CD4-positive, alpha-beta T cell (primary cell): ENCODE measurements around the gene TEAD4. TPM values are rescaled to one million over a fixed set of nuclear protein-coding genes. Genes with fewer than 3 reads are reported as not detected.

Experiments
- ATAC-seq: fragments of 200-7000 bp; cut with Tn5 transposase; one replicate; pipeline ENCODE4 v1.10.0; 2022; ENCODE audit warnings: mild to moderate bottlenecking; ENCODE audit not compliant: poor library complexity
- CTCF ChIA-PET: fragments of 350-600 bp; sonication (Branson Sonifier 250); formaldehyde crosslinking; loops from one replicate; lab custom pipeline; 2021; ENCODE audit warnings: antibody characterized with exemption, inconsistent platforms; lab: Charles Lee
- POLR2A ChIA-PET: fragments of 350-600 bp; sonication (Branson Sonifier 250); formaldehyde crosslinking; loops from one replicate; lab custom pipeline; 2021; ENCODE audit warnings: antibody characterized with exemption, inconsistent platforms; lab: Charles Lee
- DNase-seq, 14 experiments: peaks; one replicate each; pipeline ENCODE4 v3.0.0-alpha.2; 2013 to 2020; ENCODE audit warnings: mixed read lengths in 2 of 14
- H3K27ac ChIP-seq, 2 donors: one replicate each; pipeline versions ENCODE4 v1.5.1 to v1.7.0; 2013; ENCODE audit warnings: low read length in 2 of 2, low read depth in 1 of 2, mild to moderate bottlenecking in 1 of 2
- H3K27me3 ChIP-seq, 2 experiments: 1 replicate in 1 of 2; 2 replicates in 1 of 2; pipeline versions ENCODE4 v1.6.1 to v1.7.0; 2013; ENCODE audit warnings: low read length in 2 of 2, control low read depth in 1 of 2, mild to moderate bottlenecking in 1 of 2, moderate library complexity in 1 of 2; ENCODE audit not compliant: insufficient read depth in 2 of 2, control insufficient read depth in 1 of 2
- H3K36me3 ChIP-seq: one replicate; pipeline ENCODE4 v1.6.1; 2013; ENCODE audit warnings: low read length, control low read depth; ENCODE audit not compliant: insufficient read depth
- H3K4me1 ChIP-seq: one replicate; pipeline ENCODE4 v1.6.1; 2013; ENCODE audit warnings: low read length, control low read depth; ENCODE audit not compliant: insufficient read depth
- H3K4me3 ChIP-seq: one replicate; pipeline ENCODE4 v1.5.1; 2013; ENCODE audit warnings: mild to moderate bottlenecking, low read length, moderate library complexity
- H3K9me3 ChIP-seq, 2 experiments: 1 replicate in 1 of 2; 2 replicates in 1 of 2; pipeline versions ENCODE4 v1.6.1 to v1.7.0; 2013; ENCODE audit warnings: low read length in 2 of 2, mild to moderate bottlenecking in 2 of 2, control low read depth in 1 of 2, moderate library complexity in 1 of 2; ENCODE audit not compliant: control insufficient read depth in 1 of 2, insufficient read depth in 1 of 2
- H3K27ac Mint-ChIP-seq: one replicate; pipeline ENCODE4 v1.8.0; 2020; ENCODE audit warnings: mixed read lengths
- H3K27me3 Mint-ChIP-seq: one replicate; pipeline ENCODE4 v1.8.0; 2021; ENCODE audit warnings: mixed read lengths
- H3K36me3 Mint-ChIP-seq: one replicate; pipeline ENCODE4 v1.8.0; 2021; ENCODE audit warnings: low read depth, mixed read lengths
- H3K4me1 Mint-ChIP-seq: one replicate; pipeline ENCODE4 v1.8.0; 2021; ENCODE audit warnings: low read depth, mixed read lengths
- H3K4me3 Mint-ChIP-seq: one replicate; pipeline ENCODE4 v1.8.0; 2020; ENCODE audit warnings: mild to moderate bottlenecking, mixed read lengths
- H3K9me3 Mint-ChIP-seq: one replicate; pipeline ENCODE4 v1.8.0; 2020; ENCODE audit warnings: mixed read lengths
- CTCF ChIP-seq: fragments of 200-600 bp; IDR thresholded peaks from one replicate; pipeline ENCODE4 v1.8.0; 2022; ENCODE audit warnings: antibody characterized with exemption, mild to moderate bottlenecking
- intact Hi-C, 2 experiments: fragments of 100-400 bp; cut with DNase I in 1 of 2; cut with micrococcal nuclease in 1 of 2; formaldehyde crosslinking; loops; one replicate each; pipeline versions ENCODE4 v1.15.1 to v1.9.0; 2023 to 2025; cut with DNase I, micrococcal nuclease
- total RNA-seq, 174 experiments: library from RNA in 2 of 174; stranded (reverse) in 2 of 174; gene quantifications; one replicate each; pipeline ENCODE4 v1.2.3 and lab custom pipeline; 2021 to 2026

The TEAD4 gene
- total RNA-seq, 2 experiments from 2014 or later, result not detected

GRCh38 chr12:3077572-3078081 is 118.4 kb downstream of the TEAD4 start:
- H3K4me3 Mint-ChIP-seq, result peak overlapping the region; percentile 87
- H3K36me3 ChIP-seq, result no peaks in the 10 kb centered on the region
- H3K9me3 Mint-ChIP-seq, result no peaks in the 10 kb centered on the region
- no peaks in the 10 kb centered on the region for H3K9me3 ChIP-seq
- CTCF ChIA-PET, result no interaction called here
- peaks cover 3% of the 10 kb centered on the region in 2 experiments for H3K27me3 ChIP-seq
- peaks cover 14% of the 10 kb centered on the region for H3K4me1 Mint-ChIP-seq
- H3K4me3 ChIP-seq, result peak overlapping the region; percentile 59
- peaks cover 25% of the 10 kb centered on the region for H3K4me1 ChIP-seq
- peaks cover 7% of the 10 kb centered on the region for H3K27me3 Mint-ChIP-seq
- intact Hi-C loops, result loop anchor here in 1 of 2 experiments (5.0 to 10.0 kb wide), 3 partner anchors 200 to 1245 kb away; partner anchors contain the start of genes FKBP4, FOXM1, RHNO1 and TIGAR
- H3K36me3 Mint-ChIP-seq, result no peaks in the 10 kb centered on the region
- peak; percentile 16 for ATAC-seq
- H3K27ac ChIP-seq, result no peak overlapping the region
- no peak for TF ChIP-seq CTCF
- peak overlapping the region; percentile 19 for H3K27ac Mint-ChIP-seq
- DNase-seq, result peak in 8 of 14 experiments; percentile 1 to 40 (median 18)
- POLR2A ChIA-PET, result no interaction called here

- H3K27me3 Mint-ChIP-seq, result peaks cover 4% of the 10 kb centered on the region
- ATAC-seq (no peak), DNase-seq (no peak)
- TF ChIP-seq CTCF, result no peak
- H3K4me1 ChIP-seq, result peaks cover 23% of the 10 kb centered on the region
- H3K4me3 ChIP-seq, result peak overlapping the region; percentile 59
- POLR2A ChIA-PET, result no interaction called here
- H3K27me3 ChIP-seq, result peaks cover 0 to 3% of the 10 kb centered on the region in 2 experiments
- H3K36me3 ChIP-seq, result no peaks in the 10 kb centered on the region
- H3K9me3 ChIP-seq, result no peaks in the 10 kb centered on the region
- intact Hi-C loops, result loop anchor here in 1 of 2 experiments (5.0 to 10.0 kb wide), 3 partner anchors 201 to 1244 kb away; partner anchors contain the start of genes FKBP4, FOXM1, RHNO1 and TIGAR
- H3K4me1 Mint-ChIP-seq, result peaks cover 12% of the 10 kb centered on the region
- no peak overlapping the region for H3K27ac ChIP-seq
- H3K4me3 Mint-ChIP-seq, result peak overlapping the region; percentile 87
- no peaks in the 10 kb centered on the region for H3K36me3 Mint-ChIP-seq
- peak overlapping the region; percentile 19 for H3K27ac Mint-ChIP-seq
- CTCF ChIA-PET, result interaction anchor here (0.6 kb wide), 1 partner anchor 1030 kb away, joined by 3 read pairs; no protein-coding TSS in a partner anchor
- H3K9me3 Mint-ChIP-seq, result no peaks in the 10 kb centered on the region
These were observed 119.1 kb downstream of the TEAD4 start for GRCh38 chr12:3078086-3078820.

- no peak overlapping the region for H3K27ac ChIP-seq
- no peak for DNase-seq
- Mint-ChIP-seq H3K4me3 (no peak overlapping the region), H3K9me3 (no peaks in the 10 kb centered on the region), H3K27me3 (no peaks in the 10 kb centered on the region), H3K27ac (no peak overlapping the region), H3K36me3 (no peaks in the 10 kb centered on the region), H3K4me1 (peaks cover 8% of the 10 kb centered on the region)
- H3K4me3 ChIP-seq, result no peak overlapping the region
- no peaks in the 10 kb centered on the region for H3K9me3 ChIP-seq
- ATAC-seq, result no peak
- CTCF ChIA-PET, result no interaction called here
- H3K36me3 ChIP-seq, result no peaks in the 10 kb centered on the region
- H3K27me3 ChIP-seq, result no peaks in the 10 kb centered on the region
- H3K4me1 ChIP-seq, result peaks cover 23% of the 10 kb centered on the region
- no peak for TF ChIP-seq CTCF
- POLR2A ChIA-PET, result no interaction called here
- intact Hi-C loops, result loop anchor here in 1 of 2 experiments (5.0 to 10.0 kb wide), 2 partner anchors 384 to 674 kb away; partner anchors contain the start of gene CRACR2A
These were observed 121.9 kb downstream of the TEAD4 start for GRCh38 chr12:3081091-3081490.
